ENCODE measurements around the gene ESR1. TPM values are rescaled to one million over a fixed set of nuclear protein-coding genes. Genes with fewer than 3 reads are reported as not detected.

Gene ESR1
- total and polyA plus RNA-seq, 2 donors (not counting 1 experiment from before 2014, with no cell fraction given) = 0.06 to 0.50 TPM

- DNase-seq (ENCODE audit: low read depth in 2 of 2) = peak; percentile 65 to 76
- Histone ChIP-seq H3K36me3 (ENCODE audit: control insufficient read depth, insufficient read depth, low read length) (no peaks in the 10 kb centered on the region), H3K9me3 (ENCODE audit: control insufficient read depth, insufficient read depth, low read depth, low read length) (no peaks in the 10 kb centered on the region), H3K27ac (ENCODE audit: insufficient read depth, low read length) (no peak overlapping the region), H2AFZ (ENCODE audit: low read length) (no peak overlapping the region), H3K4me3 (replicated peaks in 1 of 4; ENCODE audit: control extremely low read depth in 1 of 4, insufficient read depth in 1 of 4, low read depth in 3 of 4, low read length in 4 of 4) (no peak overlapping the region), H3K4me1 (ENCODE audit: control insufficient read depth, extremely low read depth, insufficient read depth, low read length) (no peaks in the 10 kb centered on the region), H3K27me3 (ENCODE audit: control insufficient read depth, insufficient read depth, low read length) (no peaks in the 10 kb centered on the region), H3K4me2 (ENCODE audit: extremely low read depth, insufficient read depth, low read length) (no peak overlapping the region), H3K9ac (ENCODE audit: insufficient read depth, low read length) (no peak overlapping the region), H3K79me2 (ENCODE audit: control insufficient read depth, insufficient read depth, low read length) (no peaks in the 10 kb centered on the region), H4K20me1 (ENCODE audit: control insufficient read depth, extremely low read depth, insufficient read depth, low read length) (no peaks in the 10 kb centered on the region)
- TF ChIP-seq CTCF (conservative IDR thresholded peaks at IDR 0.05 in 1 of 2, IDR thresholded peaks at IDR 0.05 in 1 of 2; ENCODE audit: low read depth in 1 of 2, low read length in 2 of 2) (no peak), EZH2 (IDR thresholded peaks at IDR 0.05; ENCODE audit: low read length, missing control alignments) (no peak)
These were observed 109.2 kb downstream of the ESR1 start for GRCh38 chr6:151916680-151917164.

GRCh38 chr6:151917531-151918329 lies 110.2 kb downstream of the ESR1 start:
- H2AFZ ChIP-seq (ENCODE audit: low read length) = no peak overlapping the region
- H3K9ac ChIP-seq (ENCODE audit: insufficient read depth, low read length) = no peak overlapping the region

More at GRCh38 chr6:151917531-151918329, 110.2 kb downstream of the ESR1 start:
- no peak for DNase-seq (ENCODE audit: low read depth in 2 of 2)
- Histone ChIP-seq H3K4me1 (ENCODE audit: control insufficient read depth, extremely low read depth, insufficient read depth, low read length) (no peaks in the 10 kb centered on the region), H3K4me2 (ENCODE audit: extremely low read depth, insufficient read depth, low read length) (no peak overlapping the region), H3K9me3 (ENCODE audit: control insufficient read depth, insufficient read depth, low read depth, low read length) (no peaks in the 10 kb centered on the region), H3K36me3 (ENCODE audit: control insufficient read depth, insufficient read depth, low read length) (no peaks in the 10 kb centered on the region), H3K27ac (ENCODE audit: insufficient read depth, low read length) (no peak overlapping the region), H4K20me1 (ENCODE audit: control insufficient read depth, extremely low read depth, insufficient read depth, low read length) (no peaks in the 10 kb centered on the region), H3K79me2 (ENCODE audit: control insufficient read depth, insufficient read depth, low read length) (no peaks in the 10 kb centered on the region), H3K4me3 (replicated peaks in 1 of 4; ENCODE audit: control extremely low read depth in 1 of 4, insufficient read depth in 1 of 4, low read depth in 3 of 4, low read length in 4 of 4) (no peak overlapping the region), H3K27me3 (ENCODE audit: control insufficient read depth, insufficient read depth, low read length) (no peaks in the 10 kb centered on the region)
- TF ChIP-seq CTCF (conservative IDR thresholded peaks at IDR 0.05 in 1 of 2, IDR thresholded peaks at IDR 0.05 in 1 of 2; ENCODE audit: low read depth in 1 of 2, low read length in 2 of 2) (no peak), EZH2 (IDR thresholded peaks at IDR 0.05; ENCODE audit: low read length, missing control alignments) (no peak)

Data from fibroblast of lung (primary cell).